Left lobe of liver (tissue), 2 donors: Measurements from ENCODE around the gene LCA5. TPM values are rescaled to one million over a fixed set of nuclear protein-coding genes. Genes with fewer than 3 reads are reported as not detected.
A peak's percentile ranks its signal among the peaks of the same experiment; 100 is the strongest.
"Not testable (repeated sequence)": the region's sequence is repeated elsewhere in the genome, so short reads cannot be mapped to it uniquely, and the experiment has no call there.

Experiments
- ATAC-seq: fragments of 200-7000 bp; cut with Tn5 transposase; one replicate; pipeline ENCODE4 v1.9.1; 2020; ENCODE audit warnings: mild to moderate bottlenecking, moderate library complexity
- DNase-seq: peaks from one replicate; pipeline ENCODE4 v3.0.0-alpha.2; 2020; ENCODE audit warnings: low spot score
- total RNA-seq: library from RNA; stranded (reverse); gene quantifications from one replicate; pipeline ENCODE4 v1.2.1, GENCODE V29; 2021
- donor health status: DM: no; HTN: no; CAD: no; lungs with moderate emphysema.
- donor health status: DM: no; HTN: yes; CAD: no.

LCA5 gene
- total RNA-seq, 1 donor from 2014 or later, result 0.45 TPM

DNA sequence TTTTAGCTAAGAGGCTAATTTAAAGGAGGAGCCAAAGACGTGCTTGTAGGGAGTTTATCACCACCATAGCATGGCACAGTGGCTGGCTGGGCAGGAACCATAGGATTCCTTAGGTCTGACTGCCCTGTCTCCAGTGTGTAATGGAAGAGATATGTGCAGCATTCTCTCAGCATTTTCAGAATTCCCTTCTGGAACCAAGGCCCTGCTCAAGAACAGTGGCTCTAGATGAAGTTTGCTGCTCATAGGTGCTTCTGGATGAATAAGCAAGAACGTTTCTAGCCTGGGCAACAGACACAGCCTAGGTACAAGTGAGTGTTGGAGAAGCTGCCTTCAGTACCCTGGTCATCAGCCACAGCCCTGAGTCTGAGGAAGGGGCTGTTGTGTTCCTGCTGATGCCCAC, 69.1 kb downstream of the LCA5 start:
- ATAC-seq (no peak), DNase-seq (no peak)

- DNase-seq (no peak), ATAC-seq (no peak)
Measured at GRCh38 chr6:79467716-79468115, 69.5 kb downstream of the LCA5 start.

- DNase-seq, result no peak
Measured at GRCh38 chr6:79466207-79466834, 70.9 kb downstream of the LCA5 start.

GRCh38 chr6:79465381-79465780, 71.8 kb downstream of the LCA5 start:
- ATAC-seq (no peak), DNase-seq (no peak)

More at GRCh38 chr6:79466207-79466834, 70.9 kb downstream of the LCA5 start:
- peak; percentile 67 for ATAC-seq

DNA sequence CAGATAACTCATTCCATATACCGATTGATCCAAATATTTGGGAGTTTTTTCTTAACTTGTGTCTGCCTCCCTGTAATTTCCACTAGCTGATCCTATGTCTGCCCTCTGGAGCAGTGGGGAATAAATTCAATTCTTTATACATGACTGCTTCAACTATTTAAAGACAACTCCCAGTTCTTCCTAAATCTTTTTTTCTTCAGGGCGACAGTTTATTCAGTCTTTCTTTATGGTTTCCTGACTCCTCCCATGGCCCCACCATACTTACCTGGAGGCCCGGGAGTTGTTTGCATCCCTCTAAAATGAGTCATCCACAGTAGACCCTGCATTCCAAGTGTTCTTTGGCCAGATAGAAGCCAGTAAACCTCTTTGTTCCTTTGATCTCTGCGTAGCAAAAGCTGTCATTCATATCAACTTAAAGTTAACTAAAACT, 73.6 kb downstream of the LCA5 start:
- ATAC-seq (no peak), DNase-seq (no peak)

- DNase-seq (no peak), ATAC-seq (peak; percentile 66)
Measured at GRCh38 chr6:79461205-79461604, 76.0 kb downstream of the LCA5 start.

GRCh38 chr6:79455446-79455845, 81.8 kb downstream of the LCA5 start:
- DNase-seq (no peak), ATAC-seq (no peak)

DNA sequence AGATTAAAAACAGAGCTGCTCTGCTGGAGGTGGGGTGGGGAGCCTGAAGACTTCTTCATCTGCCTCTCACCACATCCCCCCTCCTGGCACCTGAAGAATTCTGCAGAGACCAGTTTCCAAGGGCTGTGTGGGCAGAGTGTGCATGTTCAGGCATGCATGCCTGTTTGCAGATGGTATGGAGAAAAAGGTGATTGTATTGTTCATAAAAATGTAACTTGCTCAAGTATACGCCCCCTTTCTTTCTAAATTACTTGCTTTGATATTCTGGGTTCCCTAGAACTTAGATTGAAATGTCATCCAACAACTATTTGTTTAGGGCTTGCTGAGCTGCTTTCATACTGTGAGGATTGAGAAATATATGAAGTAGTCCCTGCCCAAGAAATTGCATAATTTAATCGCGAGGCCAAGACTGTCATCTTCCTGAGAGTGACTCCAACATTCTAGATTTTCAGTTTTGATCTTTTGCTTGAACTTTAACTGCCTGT, 83.6 kb downstream of the LCA5 start:
- ATAC-seq (no peak), DNase-seq (no peak)

DNA sequence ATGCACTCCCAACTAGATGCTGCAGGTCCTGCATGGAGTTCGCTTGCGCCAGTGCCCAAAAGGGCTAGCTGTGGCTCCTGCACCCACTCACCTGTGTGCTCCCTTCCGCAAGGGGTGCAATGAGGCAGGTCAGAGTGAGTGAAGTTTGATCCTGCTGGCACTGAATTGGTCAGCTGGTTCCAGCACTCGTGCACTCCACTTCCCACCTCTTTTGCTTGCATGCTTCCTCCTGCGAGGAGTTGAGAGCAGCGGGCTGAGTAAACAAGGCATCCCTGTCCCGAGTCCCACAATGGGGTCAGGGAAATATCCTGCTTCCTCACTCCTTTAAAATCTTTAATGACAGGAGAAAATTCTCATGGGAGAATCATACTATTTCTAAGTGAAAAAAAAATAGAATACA, 86.2 kb downstream of the LCA5 start:
- ATAC-seq, result no peak
- DNase-seq, result no peak

- ATAC-seq, result no peak
Measured at GRCh38 chr6:79446006-79446405, 91.2 kb downstream of the LCA5 start.

GRCh38 chr6:79443876-79444275, 93.4 kb downstream of the LCA5 start:
- DNase-seq, ATAC-seq: not testable (repeated sequence)

More at GRCh38 chr6:79446006-79446405, 91.2 kb downstream of the LCA5 start:
- no peak for DNase-seq

DNA sequence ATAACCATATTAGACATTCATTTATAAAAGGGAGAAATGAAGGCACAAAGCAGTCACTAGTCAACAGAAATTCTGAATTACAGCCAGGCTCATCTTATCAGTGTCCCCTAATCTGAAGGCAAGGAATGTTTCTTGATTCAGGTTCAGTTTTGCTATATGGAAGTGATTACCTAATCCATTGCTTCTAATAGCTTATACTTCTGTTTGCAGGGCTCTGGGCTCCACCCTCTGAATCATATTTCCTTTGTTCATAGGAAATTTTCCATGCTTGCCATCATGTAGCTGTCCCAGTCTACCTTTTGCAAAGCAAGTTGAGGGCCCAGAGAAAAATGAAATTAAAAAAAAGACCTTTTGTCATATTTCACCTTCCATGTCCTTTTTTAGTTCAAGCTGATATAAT, 96.0 kb downstream of the LCA5 start:
- no peak for ATAC-seq
- no peak for DNase-seq

GRCh38 chr6:79440598-79440997, 96.6 kb downstream of the LCA5 start:
- no peak for DNase-seq
- ATAC-seq, result no peak

- ATAC-seq, result no peak
- DNase-seq, result no peak
Measured at GRCh38 chr6:79438030-79438429, 99.2 kb downstream of the LCA5 start.

GRCh38 chr6:79436241-79436640, 101.0 kb downstream of the LCA5 start:
- ATAC-seq (no peak), DNase-seq (no peak)

GRCh38 chr6:79435746-79436145, 101.5 kb downstream of the LCA5 start:
- DNase-seq (no peak), ATAC-seq (no peak)

Other genes with a start within 250 kb of the LCA5 start
- gene SH3BGRL2, start 93.9 kb upstream of the LCA5 start, total RNA-seq, result 30.3 TPM